Liver (tissue), 9 donors: ENCODE measurements around the gene KRT32. TPM values are rescaled to one million over a fixed set of nuclear protein-coding genes. Genes with fewer than 3 reads are reported as not detected.

ENCODE experiments used
- DNase-seq: peaks from one replicate; pipeline ENCODE4 v3.0.0-alpha.2; 2017; ENCODE audit warnings: low spot score
- H3K27ac ChIP-seq, 2 donors: one replicate each; pipeline ENCODE4 v1.7.0; 2013; ENCODE audit warnings: inconsistent platforms in 2 of 2, low read length in 2 of 2, control low read depth in 1 of 2, low read depth in 1 of 2, mild to moderate bottlenecking in 1 of 2
- H3K27me3 ChIP-seq, 4 donors: one replicate each; pipeline versions ENCODE4 v1.6.1 to v1.7.0; 2013; ENCODE audit warnings: low read length in 3 of 4, inconsistent platforms in 1 of 4, mild to moderate bottlenecking in 1 of 4, moderate library complexity in 1 of 4; ENCODE audit not compliant: control insufficient read depth in 4 of 4, insufficient read depth in 4 of 4
- H3K36me3 ChIP-seq, 4 donors: one replicate each; pipeline versions ENCODE4 v1.6.1 to v1.7.0; 2013; ENCODE audit warnings: low read length in 3 of 4, mild to moderate bottlenecking in 3 of 4, low read depth in 1 of 4, moderate library complexity in 1 of 4; ENCODE audit not compliant: control insufficient read depth in 4 of 4, insufficient read depth in 3 of 4
- H3K4me1 ChIP-seq, 4 donors: one replicate each; pipeline versions ENCODE4 v1.6.1 to v1.7.0; 2013; ENCODE audit warnings: low read length in 3 of 4, mild to moderate bottlenecking in 3 of 4, moderate library complexity in 1 of 4; ENCODE audit not compliant: control insufficient read depth in 4 of 4, insufficient read depth in 4 of 4
- H3K4me3 ChIP-seq, 3 donors: one replicate each; pipeline versions ENCODE4 v1.6.1 to v1.7.0; 2013; ENCODE audit warnings: low read length in 3 of 3, control low read depth in 1 of 3, low read depth in 1 of 3, mild to moderate bottlenecking in 1 of 3
- H3K9ac ChIP-seq, 2 donors: one replicate each; pipeline ENCODE4 v1.7.0; 2013; ENCODE audit warnings: low read length in 2 of 2, mild to moderate bottlenecking in 2 of 2, moderate library complexity in 2 of 2, control low read depth in 1 of 2, low read depth in 1 of 2
- H3K9me3 ChIP-seq, 4 donors: one replicate each; pipeline versions ENCODE4 v1.6.1 to v1.7.0; 2013; ENCODE audit warnings: low read length in 3 of 4; ENCODE audit not compliant: control insufficient read depth in 4 of 4
- EGR1 ChIP-seq, 2 donors: IDR thresholded peaks; 2 replicates each; pipeline ENCODE4 v1.6.1; 2016 to 2018; ENCODE audit warnings: antibody characterized with exemption in 2 of 2, low read depth in 2 of 2
- FOXA1 ChIP-seq: IDR thresholded peaks from 2 replicates; pipeline ENCODE4 v1.6.1; 2016; ENCODE audit warnings: antibody characterized with exemption
- FOXA2 ChIP-seq: IDR thresholded peaks from 2 replicates; pipeline ENCODE4 v1.6.1; 2016; ENCODE audit warnings: antibody characterized with exemption
- HNF4A ChIP-seq, 2 donors: conservative IDR thresholded peaks; 2 replicates each; pipeline ENCODE4 v1.6.1; 2016; ENCODE audit warnings: antibody characterized with exemption in 2 of 2, mild to moderate bottlenecking in 2 of 2
- HNF4G ChIP-seq: IDR thresholded peaks from 2 replicates; pipeline ENCODE4 v1.6.1; 2016; ENCODE audit warnings: antibody characterized with exemption
- JUND ChIP-seq, 2 donors: IDR thresholded peaks; 2 replicates each; pipeline ENCODE4 v1.6.1; 2016; ENCODE audit warnings: antibody characterized with exemption in 2 of 2
- RAD21 ChIP-seq, 2 donors: IDR thresholded peaks; 2 replicates each; pipeline ENCODE4 v1.6.1; 2016; ENCODE audit warnings: antibody characterized with exemption in 2 of 2, mild to moderate bottlenecking in 2 of 2
- RXRA ChIP-seq, 2 donors: IDR thresholded peaks; 2 replicates each; pipeline ENCODE4 v1.6.1; 2017 to 2018; ENCODE audit warnings: antibody characterized with exemption in 2 of 2, mild to moderate bottlenecking in 1 of 2
- SP1 ChIP-seq: IDR thresholded peaks from 2 replicates; pipeline ENCODE4 v1.6.1; 2018; ENCODE audit warnings: antibody characterized with exemption, mild to moderate bottlenecking
- TAF1 ChIP-seq: conservative IDR thresholded peaks from 2 replicates; pipeline ENCODE4 v1.6.1; 2016; ENCODE audit warnings: antibody characterized with exemption, mild to moderate bottlenecking
- YY1 ChIP-seq: IDR thresholded peaks from 2 replicates; pipeline ENCODE4 v1.6.1; 2016; ENCODE audit warnings: antibody characterized with exemption, mild to moderate bottlenecking
- WGBS: extraction: QIAGEN DNeasy Blood & Tissue Kit; methylation state at CpG from one replicate; pipeline ENCODE4 v1.1.7; 2013; 5-methylcytosine and 5-hydroxymethylcytosine counted together
- polyA plus RNA-seq, 2 donors: library from polyadenylated mRNA; stranded (reverse) in 1 of 2; unstranded in 1 of 2; fragments of 200-250 nt in 1 of 2; fragments of >200 nt in 1 of 2; fragmentation: Nextera tagmentation in 1 of 2; extraction: Ambion mirVana in 1 of 2; gene quantifications; one replicate each; pipeline versions ENCODE4 v1.2.1 to v1.2.3, GENCODE V29; 2013 to 2015
- total RNA-seq, 2 donors: library from RNA; depleted of rRNA; stranded (reverse); fragments of >200 nt; gene quantifications; one replicate each; pipeline ENCODE4 v1.2.3, GENCODE V29; 2014
- TF ChIP-seq, protein P1 (sequence below): IDR thresholded peaks from 2 replicates; pipeline ENCODE4 v1.6.1; 2016; ENCODE audit warnings: antibody characterized with exemption, mild to moderate bottlenecking
- TF ChIP-seq, protein P2 (sequence below): IDR thresholded peaks from 2 replicates; pipeline ENCODE4 v1.6.1; 2016; ENCODE audit warnings: antibody characterized with exemption
- TF ChIP-seq, protein P3 (sequence below): IDR thresholded peaks from 2 replicates; pipeline ENCODE4 v1.6.1; 2016; ENCODE audit warnings: antibody characterized with exemption
- TF ChIP-seq, protein P4 (sequence below): IDR thresholded peaks from 2 replicates; pipeline ENCODE4 v1.6.1; 2016; ENCODE audit warnings: antibody characterized with exemption
- donor health status: healthy.
- donor health status: healthy.
- donor health status: healthy.
- donor health status: healthy.
- donor health status: healthy.

The KRT32 gene
- total and polyA plus RNA-seq, 4 donors, result not detected

DNA sequence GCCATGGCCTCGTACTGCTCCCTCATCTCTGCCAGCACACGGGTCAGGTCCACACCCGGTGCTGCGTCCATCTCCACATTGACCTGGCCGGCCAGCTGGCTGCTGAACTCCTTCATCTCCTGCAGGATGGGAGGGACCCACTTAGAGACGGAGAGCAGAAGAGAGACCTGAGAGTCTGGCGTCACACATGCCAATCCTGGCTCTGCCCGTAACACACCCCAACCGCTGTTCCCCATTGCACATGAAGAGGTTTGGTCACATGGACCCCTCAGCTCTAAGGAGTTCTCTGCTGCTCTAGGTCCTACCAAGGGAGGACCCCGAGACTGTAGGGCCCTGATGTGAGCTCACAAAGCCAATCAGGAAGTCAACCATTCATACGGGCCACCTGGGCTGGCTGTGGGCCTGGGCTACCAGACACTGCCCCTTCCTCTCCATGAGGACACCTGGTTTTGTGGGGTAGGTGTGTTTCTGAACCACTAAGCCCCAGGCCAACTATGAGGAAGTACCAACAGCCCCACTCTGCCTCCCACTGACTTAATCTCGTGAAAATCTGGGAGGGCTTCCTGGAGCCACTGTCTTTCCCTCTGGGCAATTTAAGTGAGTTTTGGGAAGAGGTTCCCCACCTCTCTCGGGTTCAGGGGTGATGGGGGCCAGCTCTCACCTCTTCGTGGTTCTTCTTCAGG is 49.1 kb upstream of the KRT32 start:
- Histone ChIP-seq H3K36me3 (no peaks in the 10 kb centered on the region), H3K4me3 (no peak overlapping the region), H3K27ac (no peak overlapping the region), H3K27me3 (no peaks in the 10 kb centered on the region), H3K4me1 (no peaks in the 10 kb centered on the region), H3K9me3 (no peaks in the 10 kb centered on the region), H3K9ac (no peak overlapping the region)
- WGBS, result 87% methylated on average over 14 of the region's 14 CpGs
- TF ChIP-seq JUND (IDR thresholded peaks at IDR 0.05) (no peak), EGR1 (IDR thresholded peaks at IDR 0.05; ENCODE audit: low read depth in 2 of 2) (no peak), HNF4A (conservative IDR thresholded peaks at IDR 0.05) (no peak), TAF1 (no peak), HNF4G (no peak), FOXA1 (no peak), RAD21 (IDR thresholded peaks at IDR 0.05) (no peak), FOXA2 (no peak), YY1 (no peak)
- TF ChIP-seq, protein P1, sequence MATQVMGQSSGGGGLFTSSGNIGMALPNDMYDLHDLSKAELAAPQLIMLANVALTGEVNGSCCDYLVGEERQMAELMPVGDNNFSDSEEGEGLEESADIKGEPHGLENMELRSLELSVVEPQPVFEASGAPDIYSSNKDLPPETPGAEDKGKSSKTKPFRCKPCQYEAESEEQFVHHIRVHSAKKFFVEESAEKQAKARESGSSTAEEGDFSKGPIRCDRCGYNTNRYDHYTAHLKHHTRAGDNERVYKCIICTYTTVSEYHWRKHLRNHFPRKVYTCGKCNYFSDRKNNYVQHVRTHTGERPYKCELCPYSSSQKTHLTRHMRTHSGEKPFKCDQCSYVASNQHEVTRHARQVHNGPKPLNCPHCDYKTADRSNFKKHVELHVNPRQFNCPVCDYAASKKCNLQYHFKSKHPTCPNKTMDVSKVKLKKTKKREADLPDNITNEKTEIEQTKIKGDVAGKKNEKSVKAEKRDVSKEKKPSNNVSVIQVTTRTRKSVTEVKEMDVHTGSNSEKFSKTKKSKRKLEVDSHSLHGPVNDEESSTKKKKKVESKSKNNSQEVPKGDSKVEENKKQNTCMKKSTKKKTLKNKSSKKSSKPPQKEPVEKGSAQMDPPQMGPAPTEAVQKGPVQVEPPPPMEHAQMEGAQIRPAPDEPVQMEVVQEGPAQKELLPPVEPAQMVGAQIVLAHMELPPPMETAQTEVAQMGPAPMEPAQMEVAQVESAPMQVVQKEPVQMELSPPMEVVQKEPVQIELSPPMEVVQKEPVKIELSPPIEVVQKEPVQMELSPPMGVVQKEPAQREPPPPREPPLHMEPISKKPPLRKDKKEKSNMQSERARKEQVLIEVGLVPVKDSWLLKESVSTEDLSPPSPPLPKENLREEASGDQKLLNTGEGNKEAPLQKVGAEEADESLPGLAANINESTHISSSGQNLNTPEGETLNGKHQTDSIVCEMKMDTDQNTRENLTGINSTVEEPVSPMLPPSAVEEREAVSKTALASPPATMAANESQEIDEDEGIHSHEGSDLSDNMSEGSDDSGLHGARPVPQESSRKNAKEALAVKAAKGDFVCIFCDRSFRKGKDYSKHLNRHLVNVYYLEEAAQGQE, result no peak
- TF ChIP-seq, protein P2, sequence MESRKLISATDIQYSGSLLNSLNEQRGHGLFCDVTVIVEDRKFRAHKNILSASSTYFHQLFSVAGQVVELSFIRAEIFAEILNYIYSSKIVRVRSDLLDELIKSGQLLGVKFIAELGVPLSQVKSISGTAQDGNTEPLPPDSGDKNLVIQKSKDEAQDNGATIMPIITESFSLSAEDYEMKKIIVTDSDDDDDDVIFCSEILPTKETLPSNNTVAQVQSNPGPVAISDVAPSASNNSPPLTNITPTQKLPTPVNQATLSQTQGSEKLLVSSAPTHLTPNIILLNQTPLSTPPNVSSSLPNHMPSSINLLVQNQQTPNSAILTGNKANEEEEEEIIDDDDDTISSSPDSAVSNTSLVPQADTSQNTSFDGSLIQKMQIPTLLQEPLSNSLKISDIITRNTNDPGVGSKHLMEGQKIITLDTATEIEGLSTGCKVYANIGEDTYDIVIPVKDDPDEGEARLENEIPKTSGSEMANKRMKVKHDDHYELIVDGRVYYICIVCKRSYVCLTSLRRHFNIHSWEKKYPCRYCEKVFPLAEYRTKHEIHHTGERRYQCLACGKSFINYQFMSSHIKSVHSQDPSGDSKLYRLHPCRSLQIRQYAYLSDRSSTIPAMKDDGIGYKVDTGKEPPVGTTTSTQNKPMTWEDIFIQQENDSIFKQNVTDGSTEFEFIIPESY, result no peak
- TF ChIP-seq, protein P3, sequence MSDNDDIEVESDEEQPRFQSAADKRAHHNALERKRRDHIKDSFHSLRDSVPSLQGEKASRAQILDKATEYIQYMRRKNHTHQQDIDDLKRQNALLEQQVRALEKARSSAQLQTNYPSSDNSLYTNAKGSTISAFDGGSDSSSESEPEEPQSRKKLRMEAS, result no peak
- DNase-seq, result no peak

DNA sequence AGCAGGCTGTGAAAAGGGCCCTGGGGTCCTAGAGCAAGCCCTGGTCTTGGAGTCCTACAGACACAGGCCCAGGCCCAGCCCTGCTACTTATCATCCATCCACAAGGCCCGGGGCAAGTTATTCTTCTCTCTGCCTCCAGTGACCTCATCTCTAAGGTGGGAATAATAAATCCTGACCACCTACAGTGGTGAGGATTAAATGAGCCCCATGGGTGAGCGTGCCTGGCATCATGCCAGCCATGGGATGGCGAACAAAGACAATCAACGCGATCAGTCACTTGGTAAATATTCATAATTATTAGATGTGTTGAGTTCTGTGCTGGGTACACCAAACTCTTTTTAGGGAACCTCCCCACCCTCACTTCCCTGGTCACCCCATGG is 46.0 kb upstream of the KRT32 start:
- no peak overlapping the region for H3K27ac ChIP-seq
- no peaks in the 10 kb centered on the region for H3K9me3 ChIP-seq
- no peak for DNase-seq
- WGBS, result 87% methylated on average over 5 of the region's 5 CpGs
- TF ChIP-seq, protein P4, sequence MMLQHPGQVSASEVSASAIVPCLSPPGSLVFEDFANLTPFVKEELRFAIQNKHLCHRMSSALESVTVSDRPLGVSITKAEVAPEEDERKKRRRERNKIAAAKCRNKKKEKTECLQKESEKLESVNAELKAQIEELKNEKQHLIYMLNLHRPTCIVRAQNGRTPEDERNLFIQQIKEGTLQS, result no peak
- TF ChIP-seq FOXA2, result no peak
- no peak for TF ChIP-seq EGR1 (IDR thresholded peaks at IDR 0.05; ENCODE audit: low read depth in 2 of 2)
- no peak for TF ChIP-seq RXRA (IDR thresholded peaks at IDR 0.05)
- TF ChIP-seq SP1, result no peak
- no peak for TF ChIP-seq HNF4G
- H3K4me1 ChIP-seq, result no peaks in the 10 kb centered on the region
- no peak overlapping the region for H3K9ac ChIP-seq
- no peaks in the 10 kb centered on the region for H3K36me3 ChIP-seq
- no peak overlapping the region for H3K4me3 ChIP-seq
- H3K27me3 ChIP-seq, result no peaks in the 10 kb centered on the region
